ENCODE measurements around the gene CLCA1.

DNA sequence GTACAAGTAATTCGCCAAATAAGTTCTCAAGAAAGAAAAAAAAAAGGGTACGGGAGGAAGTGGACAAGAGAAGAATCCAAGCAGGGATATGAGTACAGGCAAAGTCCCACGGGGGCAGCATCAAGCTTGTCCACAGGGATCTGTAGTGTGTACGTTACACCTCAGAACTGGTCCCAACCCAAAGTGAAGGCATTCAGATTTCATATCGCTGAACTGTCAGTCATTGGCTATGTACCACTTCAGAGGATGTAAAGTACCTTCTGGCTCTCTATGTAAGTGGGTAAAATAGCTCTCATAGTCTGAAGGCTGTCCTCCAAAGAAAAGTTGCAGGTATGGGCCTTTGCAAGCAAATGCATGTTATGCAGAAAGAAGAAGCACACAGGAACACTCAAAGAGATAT lies 70.0 kb downstream of the CLCA1 start:
- TF ChIP-seq, protein P1, sequence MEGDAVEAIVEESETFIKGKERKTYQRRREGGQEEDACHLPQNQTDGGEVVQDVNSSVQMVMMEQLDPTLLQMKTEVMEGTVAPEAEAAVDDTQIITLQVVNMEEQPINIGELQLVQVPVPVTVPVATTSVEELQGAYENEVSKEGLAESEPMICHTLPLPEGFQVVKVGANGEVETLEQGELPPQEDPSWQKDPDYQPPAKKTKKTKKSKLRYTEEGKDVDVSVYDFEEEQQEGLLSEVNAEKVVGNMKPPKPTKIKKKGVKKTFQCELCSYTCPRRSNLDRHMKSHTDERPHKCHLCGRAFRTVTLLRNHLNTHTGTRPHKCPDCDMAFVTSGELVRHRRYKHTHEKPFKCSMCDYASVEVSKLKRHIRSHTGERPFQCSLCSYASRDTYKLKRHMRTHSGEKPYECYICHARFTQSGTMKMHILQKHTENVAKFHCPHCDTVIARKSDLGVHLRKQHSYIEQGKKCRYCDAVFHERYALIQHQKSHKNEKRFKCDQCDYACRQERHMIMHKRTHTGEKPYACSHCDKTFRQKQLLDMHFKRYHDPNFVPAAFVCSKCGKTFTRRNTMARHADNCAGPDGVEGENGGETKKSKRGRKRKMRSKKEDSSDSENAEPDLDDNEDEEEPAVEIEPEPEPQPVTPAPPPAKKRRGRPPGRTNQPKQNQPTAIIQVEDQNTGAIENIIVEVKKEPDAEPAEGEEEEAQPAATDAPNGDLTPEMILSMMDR (conservative IDR thresholded peaks at IDR 0.05; ENCODE audit: low read depth in 2 of 2), result no peak
- TF ChIP-seq POLR2AphosphoS5 (IDR thresholded peaks at IDR 0.05; ENCODE audit: low read depth), result no peak
